Endothelial cell of umbilical vein (primary cell): ENCODE measurements around the gene RALB. TPM values are rescaled to one million over a fixed set of nuclear protein-coding genes. Genes with fewer than 3 reads are reported as not detected.

Experiments
- BruUV-seq: library from RNA; stranded (reverse); fragments of 400-500 nt; replicated peaks from 2 replicates; lab custom pipeline; 2021; lab: Mats Ljungman, UMichigan
- CTCF ChIA-PET: fragments of 300-600, 350-600 bp; sonication (Branson Sonifier 250); formaldehyde crosslinking; loops from one replicate; lab custom pipeline; 2021; ENCODE audit warnings: antibody characterized with exemption, inconsistent platforms; lab: Charles Lee
- POLR2A ChIA-PET: fragments of 300-600, 350-600 bp; sonication (Branson Sonifier 250); formaldehyde crosslinking; loops from one replicate; lab custom pipeline; 2021; ENCODE audit warnings: antibody characterized with exemption, inconsistent platforms; lab: Charles Lee
- DNase-seq: peaks from one replicate; pipeline ENCODE4 v3.0.0-alpha.2; 2011; ENCODE audit warnings: low read depth, low spot score
- FAIRE-seq: peaks from 2 replicates; lab custom pipeline; 2011; peaks lifted over from hg19 to GRCh38; lab: Jason Lieb, UNC
- H2AFZ ChIP-seq: 2 replicates; pipeline ENCODE4 v1.6.0; 2012; ENCODE audit warnings: low read depth, low read length, control low read depth, inconsistent platforms
- H3K27ac ChIP-seq: 2 replicates; pipeline ENCODE4 v1.5.1; 2011; ENCODE audit warnings: low read depth, mild to moderate bottlenecking, control low read depth, low read length, moderate library complexity; ENCODE audit not compliant: insufficient read depth
- H3K27me3 ChIP-seq, 2 experiments: 2 replicates each; pipeline versions ENCODE4 v1.6.0 to v1.6.1; 2011; ENCODE audit warnings: low read length in 2 of 2, mixed read lengths in 1 of 2; ENCODE audit not compliant: control insufficient read depth in 2 of 2, insufficient read depth in 2 of 2
- H3K36me3 ChIP-seq, 2 experiments: 2 replicates in 1 of 2; 3 replicates in 1 of 2; pipeline ENCODE4 v1.5.1; 2011; ENCODE audit warnings: low read length in 2 of 2, mild to moderate bottlenecking in 1 of 2, moderate library complexity in 1 of 2; ENCODE audit not compliant: control insufficient read depth in 2 of 2, insufficient read depth in 2 of 2; ENCODE audit errors: extremely low read depth in 1 of 2
- H3K4me1 ChIP-seq: 3 replicates; pipeline ENCODE4 v1.5.1; 2011; ENCODE audit warnings: mild to moderate bottlenecking, low read length; ENCODE audit not compliant: control insufficient read depth, insufficient read depth; ENCODE audit errors: extremely low read depth
- H3K4me2 ChIP-seq: 2 replicates; pipeline ENCODE4 v1.6.1; 2011; ENCODE audit warnings: low read length, control low read depth, mixed read lengths; ENCODE audit not compliant: insufficient read depth
- H3K4me3 ChIP-seq, 3 experiments: fragments of 200-600 bp in 1 of 3; sonication (generic), shearing (Covaris generic) in 1 of 3; replicated peaks in 1 of 3; 2 replicates each; pipeline ENCODE4 v1.5.1; 2011 to 2016; ENCODE audit warnings: control low read depth in 3 of 3, low read length in 3 of 3, mild to moderate bottlenecking in 2 of 3, inconsistent platforms in 1 of 3, low read depth in 1 of 3, moderate library complexity in 1 of 3; ENCODE audit not compliant: insufficient read depth in 1 of 3
- H3K79me2 ChIP-seq: 2 replicates; pipeline ENCODE4 v1.6.0; 2012; ENCODE audit warnings: low read length, inconsistent platforms; ENCODE audit not compliant: control insufficient read depth, insufficient read depth
- H3K9ac ChIP-seq: replicated peaks from 2 replicates; pipeline ENCODE3; 2011; ENCODE audit warnings: low read length, control low read depth; ENCODE audit not compliant: insufficient read depth; ENCODE audit errors: extremely low read depth
- H3K9me1 ChIP-seq: replicated peaks from 3 replicates; pipeline ENCODE4 v1.6.0; 2011; ENCODE audit warnings: mild to moderate bottlenecking, low read length; ENCODE audit not compliant: control insufficient read depth, insufficient read depth; ENCODE audit errors: extremely low read depth
- H3K9me3 ChIP-seq: replicated peaks from 2 replicates; pipeline ENCODE4 v1.5.1; 2012; ENCODE audit warnings: low read length, inconsistent platforms; ENCODE audit not compliant: control insufficient read depth, insufficient read depth
- H4K20me1 ChIP-seq: replicated peaks from 2 replicates; pipeline ENCODE3; 2011; ENCODE audit warnings: mild to moderate bottlenecking, low read length; ENCODE audit not compliant: control insufficient read depth, insufficient read depth; ENCODE audit errors: extremely low read depth
- CTCF ChIP-seq, 2 donors: IDR thresholded peaks; 1 replicate in 1 of 2; 2 replicates in 1 of 2; pipeline ENCODE4 v1.5.1; 2011; ENCODE audit warnings: low read length in 2 of 2, mild to moderate bottlenecking in 2 of 2, moderate library complexity in 2 of 2, control low read depth in 1 of 2, inconsistent platforms in 1 of 2, low read depth in 1 of 2; ENCODE audit not compliant: insufficient read depth in 1 of 2; ENCODE audit errors: extremely low read depth in 1 of 2
- EZH2 ChIP-seq: IDR thresholded peaks from 2 replicates; pipeline ENCODE4 v1.6.1; 2012; ENCODE audit warnings: borderline replicate concordance, low read depth, mild to moderate bottlenecking, moderate library complexity, low read length, inconsistent platforms; ENCODE audit not compliant: severe bottlenecking
- FOS ChIP-seq: IDR thresholded peaks from 2 replicates; pipeline ENCODE4 v1.6.1; 2011; ENCODE audit warnings: mild to moderate bottlenecking, low read length, moderate library complexity, borderline replicate concordance; ENCODE audit not compliant: insufficient read depth
- GATA2 ChIP-seq: IDR thresholded peaks from 2 replicates; pipeline ENCODE4 v1.7.0; 2011; ENCODE audit warnings: low read depth, mild to moderate bottlenecking, moderate library complexity, mixed read lengths, low read length; ENCODE audit not compliant: insufficient read length, insufficient read depth
- JUN ChIP-seq: IDR thresholded peaks from 2 replicates; pipeline ENCODE4 v1.6.1; 2011; ENCODE audit warnings: borderline replicate concordance, low read depth; ENCODE audit not compliant: insufficient read length, insufficient read depth
- MYC ChIP-seq: IDR thresholded peaks from one replicate; pipeline ENCODE4 v1.6.1; 2011; ENCODE audit warnings: mild to moderate bottlenecking, low read depth, low read length
- POLR2A ChIP-seq: IDR thresholded peaks from 2 replicates; pipeline ENCODE4 v1.6.1; 2012; ENCODE audit warnings: low read depth, mild to moderate bottlenecking, control low read depth, low read length
- POLR2AphosphoS5 ChIP-seq: IDR thresholded peaks from 2 replicates; pipeline ENCODE4 v1.6.1; 2012; ENCODE audit warnings: low read depth, mild to moderate bottlenecking, control low read depth, low read length, moderate library complexity; ENCODE audit not compliant: insufficient read depth
- dilution Hi-C: fragments of 300-500 bp; cut with MboI; formaldehyde crosslinking; loops from one replicate; pipeline ENCODE4 v1.15.0; 2019; ENCODE audit warnings: low sequenced_read_pairs; ENCODE audit not compliant: extremely low pct_ligation_motif_present
- intact Hi-C: fragments of 100-400 bp; cut with micrococcal nuclease; formaldehyde crosslinking; loops from one replicate; pipeline ENCODE4 v1.10.0; 2022
- polyA plus RNA-seq, 4 experiments: library from polyadenylated mRNA; depleted of rRNA in 3 of 4; stranded (reverse) in 3 of 4; unstranded in 1 of 4; fragments of >200 nt; gene quantifications; 2 replicates each; pipeline versions ENCODE4 v1.2.1 to v1.2.3, GENCODE V29; 2011 to 2012; ENCODE audit warnings: missing spikeins in 1 of 4
- total RNA-seq: library from RNA; stranded (reverse); gene quantifications from 2 replicates; pipeline ENCODE4 v1.2.3, GENCODE V29; 2021
- TF ChIP-seq, protein P1 (sequence below): IDR thresholded peaks from 2 replicates; pipeline ENCODE4 v1.6.1; 2011; ENCODE audit not compliant: insufficient read depth, insufficient read length

The RALB gene
- total and polyA plus RNA-seq, 2 donors (not counting 3 experiments of a cell fraction or from before 2014, with no cell fraction given): 105 to 115 TPM

- Histone ChIP-seq H3K27ac (no peak overlapping the region), H3K9me3 (no peaks in the 10 kb centered on the region), H3K79me2 (no peaks in the 10 kb centered on the region), H3K4me1 (peaks cover 16% of the 10 kb centered on the region), H2AFZ (peak overlapping the region; percentile 92), H3K4me3 (peak overlapping the region; percentile 8 to 71 (median 57)), H4K20me1 (no peaks in the 10 kb centered on the region), H3K27me3 (peaks cover 0 to 4% of the 10 kb centered on the region in 2 experiments), H3K9me1 (no peaks in the 10 kb centered on the region), H3K4me2 (peak overlapping the region; percentile 80), H3K36me3 (no peaks in the 10 kb centered on the region), H3K9ac (peak overlapping the region; percentile 19)
- dilution Hi-C loops: no loop called here
- POLR2A ChIA-PET: interaction anchor here (0.7 kb wide), 1 partner anchor 24 kb away, joined by 3 read pairs; no protein-coding TSS in a partner anchor
- DNase-seq (no peak), FAIRE-seq (no peak)
- BruUV-seq: no TSS peak
- intact Hi-C loops: loop anchor here (1.0 to 10.0 kb wide), 12 partner anchors 57 to 611 kb away; partner anchors contain the start of genes EPB41L5, PTPN4 and TMEM185B
- TF ChIP-seq POLR2A (no peak), GATA2 (no peak), FOS (no peak), POLR2AphosphoS5 (no peak), MYC (no peak), EZH2 (no peak), CTCF (IDR thresholded peaks at IDR 0.05; ENCODE audit: extremely low read depth in 1 of 2, insufficient read depth in 1 of 2, low read depth in 1 of 2, low read length in 2 of 2) (no peak), JUN (no peak)
- TF ChIP-seq, protein P1, sequence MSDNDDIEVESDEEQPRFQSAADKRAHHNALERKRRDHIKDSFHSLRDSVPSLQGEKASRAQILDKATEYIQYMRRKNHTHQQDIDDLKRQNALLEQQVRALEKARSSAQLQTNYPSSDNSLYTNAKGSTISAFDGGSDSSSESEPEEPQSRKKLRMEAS: no peak
- CTCF ChIA-PET: interaction anchor here (0.6 to 5.0 kb wide), 76 partner anchors 9 to 766 kb away, joined by 3 to 71 read pairs (median 5); partner anchors contain the start of genes EPB41L5, RALB and TMEM185B
Observed at GRCh38 chr2:120313695-120314615, 61.3 kb downstream of the RALB start.
